Putamen (tissue), 1 donor: ENCODE measurements around the gene TUBA8.
"Not testable (repeated sequence)": the region's sequence is repeated elsewhere in the genome, so short reads cannot be mapped to it uniquely, and the experiment has no call there.

Experiments
- DNase-seq: peaks from one replicate; pipeline ENCODE4 v3.0.0-alpha.2; 2016; ENCODE audit warnings: low spot score

The TUBA8 gene

GRCh38 chr22:18105981-18106380 is 4.6 kb upstream of the TUBA8 start:
- DNase-seq = not testable (repeated sequence)

DNA sequence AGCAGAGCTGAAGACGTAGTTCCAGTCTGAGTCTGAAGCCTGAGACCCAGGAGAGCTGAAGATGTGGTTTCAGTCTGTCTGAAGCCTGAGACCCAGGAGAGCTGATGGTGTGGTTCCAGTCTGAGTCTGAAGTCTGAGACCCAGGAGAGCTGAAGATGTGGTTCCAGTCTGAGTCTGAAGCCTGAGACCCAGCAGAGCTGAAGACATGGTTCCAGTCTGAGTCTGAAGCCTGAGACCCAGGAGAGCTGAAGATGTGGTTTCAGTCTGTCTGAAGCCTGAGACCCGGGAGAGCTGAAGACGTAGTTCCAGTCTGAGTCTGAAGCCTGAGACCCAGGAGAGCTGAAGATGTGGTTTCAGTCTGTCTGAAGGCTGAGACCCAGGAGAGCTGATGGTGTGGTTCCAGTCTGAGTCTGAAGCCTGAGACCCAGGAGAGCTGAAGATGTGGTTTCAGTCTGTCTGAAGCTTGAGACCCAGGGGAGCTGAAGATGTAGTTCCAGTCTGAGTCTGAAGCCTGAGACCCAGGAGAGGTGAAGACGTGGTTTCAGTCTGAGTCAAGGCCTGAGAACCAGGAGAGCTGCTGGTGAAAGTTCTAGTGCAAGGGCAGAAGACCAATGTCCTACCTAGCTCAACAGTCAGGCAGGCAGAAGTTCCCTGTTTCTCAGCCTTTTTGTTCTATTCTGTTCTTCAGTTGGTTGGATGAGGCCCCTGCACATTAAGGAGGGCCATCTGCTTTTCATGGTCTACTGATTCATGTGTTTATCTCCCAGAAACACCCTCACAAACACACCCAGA is 3.9 kb upstream of the TUBA8 start:
- DNase-seq = not testable (repeated sequence)

DNA sequence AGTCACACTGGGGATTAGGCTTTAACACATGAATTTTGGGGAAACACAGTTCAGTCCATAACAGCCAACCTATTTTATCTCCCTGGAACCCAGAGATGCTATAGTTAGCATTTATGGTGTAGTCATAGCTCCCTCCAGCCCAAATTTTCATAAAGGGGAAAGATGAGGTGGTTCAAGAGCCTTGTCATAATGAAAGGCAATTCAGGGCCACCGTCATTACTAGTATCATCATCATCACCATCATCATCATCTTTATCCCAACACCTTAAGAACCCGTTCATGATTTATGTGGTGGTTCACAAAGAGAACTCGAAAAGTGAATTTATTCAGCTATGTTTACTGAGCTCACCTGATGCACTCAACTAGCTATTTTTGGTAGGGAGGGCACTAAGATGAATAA is 2.4 kb upstream of the TUBA8 start:
- DNase-seq = no peak

GRCh38 chr22:18109410-18110193 is 1.0 kb upstream of the TUBA8 start:
- DNase-seq = no peak

- no peak for DNase-seq
Observed at GRCh38 chr22:18110954-18111758, 547 bp downstream of the TUBA8 start.

DNA sequence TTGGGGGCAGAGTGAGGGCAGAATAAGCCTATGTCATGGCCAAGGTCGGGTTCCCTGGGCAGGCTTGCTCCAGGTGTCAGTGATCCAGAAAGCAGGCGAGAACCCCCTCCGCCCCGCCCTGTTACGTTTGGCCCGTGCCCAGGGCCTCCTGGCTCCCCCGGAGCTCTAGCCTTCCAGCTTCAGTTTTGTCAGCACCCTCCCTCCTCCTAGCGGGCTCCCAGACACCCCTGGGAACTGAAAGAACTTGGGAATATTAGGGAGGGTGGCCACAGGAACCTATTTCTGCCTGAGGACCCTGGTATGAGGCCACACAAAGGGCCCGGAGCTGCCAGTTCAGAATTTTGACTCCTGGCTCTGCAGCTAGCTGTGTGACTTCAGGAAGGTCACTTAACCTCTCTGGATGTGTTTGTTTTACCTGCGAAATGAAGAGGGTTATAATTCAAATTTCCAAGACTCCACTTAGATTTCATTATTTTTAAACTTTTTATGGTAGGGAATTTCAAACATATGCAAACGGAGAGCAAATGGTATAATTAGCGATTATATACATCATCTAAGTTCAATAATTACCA is 1.2 kb downstream of the TUBA8 start:
- DNase-seq = no peak

DNA sequence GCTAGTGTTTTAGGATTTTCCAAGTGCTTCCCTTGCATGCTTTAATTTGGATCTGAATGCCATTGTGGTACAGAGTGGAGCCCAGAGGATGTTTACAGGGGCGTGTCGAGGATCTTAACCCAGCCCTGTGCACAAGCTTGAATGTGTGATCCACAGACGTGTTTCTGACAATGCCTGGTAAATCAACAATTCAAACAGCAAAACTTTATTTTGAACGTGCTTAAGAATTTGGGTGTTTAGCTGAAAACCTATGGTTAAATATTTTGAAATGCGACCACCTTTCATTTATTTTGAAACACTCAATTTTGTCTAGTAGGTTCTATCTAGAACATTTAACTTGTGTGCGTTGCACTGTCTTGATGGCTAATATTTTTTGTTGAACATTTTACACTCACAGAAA is 1.8 kb downstream of the TUBA8 start:
- DNase-seq = no peak

DNA sequence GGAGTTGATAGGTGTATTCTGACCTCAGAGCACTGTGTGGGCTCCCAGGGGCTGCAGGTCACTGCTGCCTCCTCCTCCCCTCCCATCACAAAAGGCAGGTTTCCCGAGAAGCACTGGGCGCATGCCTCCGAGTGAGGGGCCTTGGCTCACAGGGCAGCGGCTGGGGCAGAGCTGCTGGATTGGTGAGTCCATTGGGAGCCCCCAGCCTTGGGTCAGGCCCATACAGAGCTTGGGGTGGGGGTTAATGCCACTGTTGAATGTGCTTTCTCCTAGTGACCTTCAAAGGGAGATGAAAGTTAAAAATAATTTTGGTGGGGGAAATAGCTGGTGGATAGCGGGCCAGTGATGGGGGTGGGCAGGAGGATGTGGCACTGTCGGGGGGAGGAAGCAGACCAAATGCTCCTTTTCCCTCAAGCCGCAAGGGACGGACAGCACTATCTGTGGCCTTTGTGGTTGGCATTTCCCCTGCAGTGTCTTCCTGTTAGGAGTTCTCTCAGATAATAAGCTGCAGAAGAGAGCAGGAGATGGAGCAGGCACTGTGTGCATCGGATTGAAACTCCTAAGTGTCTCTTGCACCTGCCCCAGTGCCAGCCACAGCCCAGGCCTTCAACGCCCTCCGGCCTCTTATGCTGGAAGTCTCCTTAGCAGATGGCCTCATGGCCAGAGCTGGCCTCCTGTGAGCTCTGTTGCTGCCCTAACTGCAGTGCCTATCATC is 3.2 kb downstream of the TUBA8 start:
- no peak for DNase-seq

DNA sequence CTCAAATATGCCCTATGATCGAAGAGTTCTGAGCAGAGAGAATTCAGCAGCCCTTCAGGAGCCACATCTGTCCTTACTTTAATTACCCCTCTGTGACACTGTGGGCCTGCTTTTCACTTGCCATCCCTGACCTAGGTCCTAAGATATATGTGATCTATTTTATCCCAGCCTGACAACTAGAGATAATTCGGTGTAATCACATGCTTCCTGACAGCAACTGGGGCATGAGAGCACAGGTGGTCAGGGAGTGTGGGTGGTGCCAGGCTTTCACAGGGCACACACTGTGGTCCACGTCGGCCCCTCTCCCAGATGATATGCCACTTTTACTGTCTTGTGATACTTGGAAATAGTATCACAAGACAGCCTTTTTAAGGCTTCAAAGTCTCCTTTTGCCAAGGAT is 3.9 kb downstream of the TUBA8 start:
- DNase-seq = no peak

DNA sequence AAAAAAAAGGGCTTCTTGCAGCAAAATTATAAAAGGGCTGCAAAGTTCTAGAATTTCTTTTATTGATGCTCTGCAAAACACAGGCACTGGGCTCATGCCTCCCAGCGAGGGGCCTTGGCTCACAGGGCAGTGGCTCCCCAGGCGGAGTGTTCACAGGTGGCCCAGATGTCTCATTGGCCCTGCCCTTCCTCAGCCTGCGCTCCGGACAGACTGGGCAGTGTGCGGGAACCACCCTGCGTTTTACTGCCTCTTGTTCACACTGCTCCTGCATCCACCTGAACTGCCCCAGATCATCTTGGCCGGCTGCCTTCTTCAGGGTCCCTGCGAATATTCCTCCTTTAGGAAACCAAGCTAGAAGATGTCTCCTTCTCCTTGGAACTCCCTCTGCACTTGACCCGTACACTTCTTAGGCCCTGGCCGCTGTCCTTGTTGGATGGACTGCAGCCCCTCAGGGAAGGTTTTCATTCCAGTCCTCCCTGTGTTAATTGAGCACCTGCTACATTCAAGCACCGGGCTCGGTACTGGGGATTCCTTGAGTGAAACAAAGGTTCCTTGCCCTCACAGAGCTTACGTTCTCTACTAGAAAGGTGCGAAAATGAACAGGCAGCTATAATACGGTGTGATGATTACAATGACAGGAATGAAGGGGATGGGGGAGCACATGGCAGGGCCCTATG is 4.5 kb downstream of the TUBA8 start:
- DNase-seq = no peak

- no peak for DNase-seq
Observed at GRCh38 chr22:18115906-18116371, 5.3 kb downstream of the TUBA8 start.

DNA sequence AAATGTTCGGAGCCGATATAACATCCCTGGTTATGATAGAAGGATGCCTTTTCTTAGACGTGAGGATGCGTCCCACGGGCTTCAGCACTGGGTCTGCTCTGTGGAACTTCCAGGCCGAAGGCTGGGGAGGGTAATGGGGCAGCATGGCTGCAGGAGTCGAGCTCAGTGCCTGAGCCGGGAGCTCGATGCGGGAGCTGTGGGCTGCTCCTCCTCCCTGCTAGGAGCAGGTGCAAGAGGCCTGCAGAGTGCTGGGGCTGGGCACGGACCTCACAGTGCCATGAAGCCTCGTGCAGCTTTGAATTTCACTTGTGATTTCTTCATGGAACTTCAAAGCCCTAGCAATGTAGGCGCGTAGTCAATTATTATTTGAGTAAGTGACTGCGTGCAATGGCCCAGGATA is 6.0 kb downstream of the TUBA8 start:
- DNase-seq = no peak

DNA sequence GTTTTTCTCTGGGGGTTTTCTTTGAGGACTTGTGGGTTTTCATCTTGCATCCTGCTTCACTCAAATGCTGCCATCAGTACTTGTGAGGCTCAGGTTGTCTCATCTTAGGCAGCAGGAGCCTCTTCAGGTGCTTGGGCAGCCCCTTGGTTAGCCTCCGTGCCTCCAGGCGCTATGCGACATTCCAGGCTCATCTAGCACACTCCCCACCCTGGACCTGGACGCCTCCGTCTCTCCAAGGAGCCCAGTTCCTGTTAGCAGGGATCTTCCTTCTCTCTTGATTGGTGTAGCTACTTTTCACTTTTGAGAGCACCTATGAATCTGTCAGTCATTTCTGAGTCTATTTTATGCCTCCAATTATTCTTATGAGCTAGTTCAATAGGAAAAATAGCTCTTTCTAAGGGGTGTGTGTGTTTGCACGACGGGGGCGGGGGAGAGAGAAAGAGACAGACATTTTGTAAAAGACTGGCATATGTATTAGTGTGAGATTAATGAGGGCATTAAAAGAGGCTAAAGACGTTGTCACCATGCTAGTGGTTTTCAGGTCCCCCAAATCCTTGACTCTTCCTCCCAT is 7.8 kb downstream of the TUBA8 start:
- peak; percentile 71 for DNase-seq

GRCh38 chr22:18119409-18120110 is 9.0 kb downstream of the TUBA8 start:
- no peak for DNase-seq

GRCh38 chr22:18120857-18121256 is 10.2 kb downstream of the TUBA8 start:
- no peak for DNase-seq

DNA sequence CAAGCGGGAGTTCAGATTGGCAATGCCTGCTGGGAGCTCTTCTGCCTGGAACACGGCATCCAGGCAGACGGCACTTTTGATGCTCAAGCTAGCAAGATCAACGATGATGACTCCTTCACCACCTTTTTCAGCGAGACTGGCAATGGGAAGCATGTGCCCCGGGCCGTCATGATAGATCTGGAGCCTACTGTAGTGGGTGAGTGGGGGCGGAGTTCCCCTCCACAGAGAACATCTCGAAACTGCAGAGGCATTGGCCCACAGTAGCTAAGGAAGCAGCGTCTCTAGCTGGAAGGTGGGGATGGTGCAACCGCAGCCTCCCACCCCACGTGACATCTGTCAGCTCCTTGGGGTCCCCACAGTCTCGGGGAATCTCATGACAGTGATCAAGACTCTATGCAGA is 10.9 kb downstream of the TUBA8 start:
- no peak for DNase-seq

DNA sequence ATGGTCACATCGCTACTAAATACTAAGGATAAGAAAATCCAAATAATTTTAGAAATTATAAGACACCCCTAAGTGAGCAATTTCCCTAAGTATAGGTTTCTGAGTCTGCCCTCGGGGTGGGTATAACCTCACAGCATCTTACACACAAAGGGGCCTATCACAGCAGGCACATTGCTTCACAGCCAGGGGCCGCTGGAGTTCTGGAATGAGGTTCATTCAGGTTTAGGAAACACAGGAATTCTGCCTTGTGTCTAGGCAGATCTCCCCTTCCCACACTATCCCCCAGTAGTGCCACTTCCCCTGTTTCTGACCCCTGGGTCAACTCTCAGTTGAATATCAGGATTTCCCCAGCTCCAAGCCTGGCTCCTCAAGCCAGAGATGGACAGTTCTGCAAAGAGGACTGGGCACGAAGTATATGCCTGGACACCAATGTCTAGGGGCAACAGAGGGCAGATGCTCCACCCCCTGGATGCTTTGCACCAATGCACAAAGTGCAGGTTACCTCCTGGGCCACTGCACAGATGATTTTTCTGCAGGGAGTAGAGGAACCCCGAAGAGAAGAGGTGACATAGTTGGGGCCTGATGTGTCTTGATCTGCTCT is 11.4 kb downstream of the TUBA8 start:
- no peak for DNase-seq

DNA sequence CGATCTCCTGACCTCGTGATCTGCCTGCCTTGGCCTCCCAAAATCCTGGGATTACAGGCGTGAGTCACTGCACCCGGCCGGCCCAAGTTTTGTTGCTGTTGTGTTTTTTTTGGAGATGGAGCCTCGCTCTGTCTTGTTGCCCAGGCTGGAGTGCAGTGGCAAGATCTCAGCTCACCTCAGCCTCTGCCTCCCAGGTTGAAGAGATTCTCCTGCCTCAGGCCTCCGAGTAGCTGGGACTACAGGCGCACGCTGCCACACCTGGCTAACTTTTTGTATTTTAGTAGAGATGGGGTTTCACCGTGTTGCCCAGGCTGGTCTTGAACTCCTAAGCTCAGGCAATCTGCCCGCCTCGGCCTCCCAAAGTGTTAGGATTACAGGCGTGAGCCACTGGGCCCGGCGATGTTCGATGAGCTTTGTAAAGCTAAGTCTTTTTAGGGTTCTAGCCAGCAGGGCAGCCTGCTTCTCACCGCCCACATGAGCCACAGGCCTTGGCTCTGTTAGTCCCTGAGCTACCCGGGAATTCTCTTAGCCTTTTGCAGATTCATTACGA is 12.9 kb downstream of the TUBA8 start:
- DNase-seq = not testable (repeated sequence)

GRCh38 chr22:18126606-18127005 is 16.0 kb downstream of the TUBA8 start:
- DNase-seq = no peak
